C1 segment of cervical spinal cord (tissue), 14 donors: Measurements from ENCODE around the gene NAA60.

Source experiments
- DNase-seq, 14 donors: peaks; one replicate each; lab custom pipeline; 2025; lab: John Stamatoyannopoulos, UW

NAA60 gene

DNA sequence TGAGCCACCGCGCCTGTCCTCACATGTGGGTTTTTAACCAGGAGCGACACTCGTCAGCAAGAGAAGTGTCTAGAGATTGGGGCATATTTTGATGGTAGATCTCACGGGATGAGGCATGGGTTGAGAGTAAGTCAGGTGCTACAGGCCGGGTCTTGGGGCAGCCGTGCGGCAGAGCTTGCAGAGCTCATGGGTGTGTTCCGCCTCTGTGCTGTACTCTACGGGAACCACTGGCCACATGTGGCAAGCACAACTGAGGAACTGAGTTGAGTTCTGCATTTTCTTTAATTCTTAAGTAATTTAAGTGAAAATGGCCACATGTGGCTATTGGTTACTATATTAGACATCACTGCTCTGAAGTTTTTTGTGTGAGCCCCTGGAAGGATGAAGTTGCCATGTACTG lies 66.9 kb downstream of the NAA60 start:
- DNase-seq = no peak

DNA sequence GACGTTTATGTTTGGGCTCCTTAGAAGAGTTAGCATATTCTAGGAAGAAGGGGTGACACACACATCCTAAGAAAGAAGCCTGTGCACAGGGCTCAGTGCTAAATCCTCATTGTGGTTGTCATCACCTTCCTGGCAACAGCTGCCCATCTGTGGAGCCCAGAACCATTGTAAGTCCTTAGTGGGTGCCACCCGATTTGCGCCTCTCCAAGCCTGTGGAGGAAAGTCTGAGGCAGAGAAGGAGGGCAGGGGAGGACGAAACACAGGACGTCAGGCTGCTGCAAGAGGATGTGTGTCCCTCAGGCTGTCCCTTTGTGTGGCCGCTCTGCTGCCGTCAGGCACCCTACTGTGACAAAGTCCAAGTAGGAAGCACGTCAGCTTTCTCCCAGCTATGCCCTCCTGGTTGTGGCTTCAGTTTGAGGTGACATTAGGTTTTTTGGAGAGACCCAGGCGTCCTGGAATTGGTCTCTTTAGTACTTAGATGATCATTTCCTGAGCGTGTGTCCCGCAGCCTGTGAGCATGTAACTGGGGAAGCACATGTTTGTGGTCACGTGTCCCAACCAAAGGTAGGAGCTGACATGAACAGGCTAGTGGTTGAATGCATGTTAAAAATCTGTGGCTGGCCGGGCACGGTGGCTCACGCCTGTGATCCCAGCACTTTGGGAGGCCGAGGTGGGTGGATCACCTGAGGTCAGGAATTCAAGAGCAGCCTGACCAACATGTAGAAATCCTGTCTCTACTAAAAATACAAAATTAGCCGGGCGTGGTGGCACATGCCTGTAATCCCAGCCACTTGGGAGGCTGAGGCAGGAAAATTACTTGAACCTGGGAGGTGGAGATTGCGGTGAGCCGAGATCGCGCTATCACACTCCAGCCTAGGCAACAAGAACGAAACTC lies 68.1 kb downstream of the NAA60 start:
- no peak for DNase-seq

DNA sequence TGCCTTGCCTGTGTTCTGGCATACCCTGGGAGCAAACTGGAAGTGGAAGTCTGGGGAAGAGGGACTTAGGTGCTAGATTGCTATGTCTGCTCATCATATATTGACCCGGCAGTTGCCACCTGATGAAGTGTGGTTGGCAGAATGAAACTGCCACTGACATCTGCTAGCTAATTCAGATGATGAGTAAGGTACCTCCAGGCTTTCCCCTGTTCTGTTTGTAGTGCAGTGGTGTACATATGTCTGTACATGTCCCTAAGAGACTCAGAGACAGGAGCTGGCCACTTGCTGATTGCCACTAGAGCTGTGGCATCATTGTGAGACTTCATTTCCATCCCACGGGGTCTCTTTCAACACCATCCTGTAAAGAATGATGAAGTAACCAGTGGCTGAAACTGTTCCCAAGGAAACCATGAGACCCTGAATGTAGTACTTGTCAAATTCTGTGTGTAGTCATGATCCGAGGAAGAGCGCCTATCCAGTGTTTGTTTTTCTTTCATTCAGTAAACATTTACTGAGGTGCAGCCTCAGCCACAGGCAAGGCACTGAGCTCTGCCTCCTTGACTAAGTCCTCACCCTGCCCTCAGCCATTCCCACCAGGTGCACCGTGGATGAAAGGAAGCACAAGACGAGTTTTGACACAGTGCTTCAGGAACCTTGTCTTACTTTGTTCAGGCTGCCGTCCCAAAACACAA lies 70.6 kb downstream of the NAA60 start:
- DNase-seq = no peak

DNA sequence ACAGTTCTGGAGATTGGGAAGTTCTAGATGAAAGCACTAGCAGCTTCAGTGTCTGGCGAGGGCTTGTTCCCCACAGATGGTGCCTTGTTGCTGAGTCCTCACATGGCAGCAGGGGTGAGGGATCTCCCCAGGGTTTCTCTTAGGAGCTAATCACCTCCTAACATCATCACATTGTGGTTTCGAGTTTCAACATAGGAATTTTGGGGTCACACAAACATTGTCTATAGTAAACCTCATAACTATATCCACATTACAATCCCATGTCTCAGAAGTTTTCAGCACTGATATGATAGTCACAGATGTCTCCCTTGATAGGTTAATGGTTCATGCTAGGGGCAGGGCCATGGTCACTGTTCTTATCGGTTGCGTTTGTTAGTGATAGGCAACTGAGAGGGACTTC lies 71.1 kb downstream of the NAA60 start:
- DNase-seq = no peak

DNA sequence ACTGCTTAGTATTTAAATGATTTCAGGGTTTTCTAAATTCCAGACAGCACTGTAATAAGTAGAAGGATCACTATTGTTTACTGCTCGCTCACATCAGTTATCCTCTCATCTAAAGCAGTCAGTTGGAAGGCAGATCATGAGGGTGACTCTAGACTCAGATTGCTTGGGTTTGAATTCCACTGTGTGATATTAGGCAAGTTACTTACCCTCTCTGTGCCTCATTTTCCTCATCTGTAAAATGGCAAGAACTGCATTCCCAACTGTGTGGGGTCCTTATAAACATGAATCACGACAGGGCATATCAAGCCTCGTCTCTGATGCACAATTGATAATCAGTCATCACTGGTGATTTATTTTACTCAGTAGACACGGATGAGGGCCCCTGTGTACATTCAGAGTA lies 72.4 kb downstream of the NAA60 start:
- DNase-seq = no peak

DNA sequence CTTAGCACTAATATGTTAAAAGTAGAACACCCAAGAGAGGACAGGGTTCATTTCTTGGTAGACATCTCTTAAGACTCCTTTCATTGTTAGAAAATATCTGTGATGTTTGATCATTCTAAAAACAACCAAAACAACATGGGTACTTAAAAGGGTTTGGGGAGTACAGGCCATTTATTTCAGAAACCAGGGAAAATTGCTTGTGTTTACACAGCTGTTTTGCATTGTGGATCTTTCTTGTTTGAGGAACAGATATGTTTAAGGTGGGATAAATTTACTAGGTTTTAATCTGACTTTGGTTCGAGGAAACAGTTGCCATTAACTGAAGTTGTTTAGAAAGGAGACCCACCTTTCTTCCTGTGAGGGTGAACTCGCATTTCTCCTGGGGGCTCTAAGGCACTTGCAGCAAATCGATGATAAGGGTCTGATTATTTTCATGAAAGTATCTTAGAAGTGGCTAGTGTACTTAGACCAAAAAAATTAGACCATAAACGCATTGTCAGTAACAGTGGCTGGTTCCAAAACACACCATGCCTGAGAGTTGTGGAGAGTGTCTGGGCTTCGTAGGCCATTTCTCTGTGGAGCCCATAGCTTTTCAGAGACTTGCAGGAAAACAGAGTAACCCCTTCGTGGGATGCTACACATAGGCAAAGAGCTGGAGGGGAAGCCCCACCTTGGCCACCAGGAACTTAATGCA lies 75.0 kb downstream of the NAA60 start:
- no peak for DNase-seq

DNA sequence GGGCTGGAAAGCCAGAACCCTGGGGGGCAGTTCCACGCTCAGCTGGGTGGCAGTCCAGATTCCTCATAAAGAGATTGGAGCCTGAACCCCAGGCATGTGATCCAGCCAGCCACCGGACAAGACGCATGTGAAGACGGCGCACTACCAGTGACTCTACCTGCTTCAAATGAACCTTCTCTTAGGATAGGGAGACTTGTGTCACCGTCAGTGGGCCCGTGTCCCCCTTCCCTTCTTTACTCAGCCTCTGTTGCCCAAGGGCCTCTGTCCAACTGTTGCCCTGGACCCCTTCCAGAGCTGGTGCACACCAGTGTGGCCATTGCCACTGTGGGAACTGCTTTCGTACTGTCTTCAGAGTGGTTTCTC lies 75.5 kb downstream of the NAA60 start:
- no peak for DNase-seq

DNA sequence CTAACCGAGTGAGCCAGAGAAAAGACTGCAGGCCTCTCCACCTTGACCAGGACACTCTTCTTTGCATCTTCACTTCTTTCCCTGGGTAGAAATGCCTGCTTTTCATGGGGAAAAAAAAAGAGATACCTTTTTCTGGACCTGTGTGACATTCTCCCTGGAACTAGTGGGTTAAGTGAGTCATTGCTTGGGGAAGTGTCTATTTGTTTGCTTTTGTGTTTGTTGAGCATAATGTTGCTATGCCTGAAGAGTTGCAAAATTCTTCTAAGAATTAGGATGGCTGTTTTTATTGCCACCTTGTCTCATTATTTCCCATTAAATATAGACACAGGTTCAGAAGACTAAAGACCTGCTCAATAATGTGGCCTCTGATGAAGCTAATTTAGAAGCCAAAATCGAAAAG lies 76.1 kb downstream of the NAA60 start:
- no peak for DNase-seq

DNA sequence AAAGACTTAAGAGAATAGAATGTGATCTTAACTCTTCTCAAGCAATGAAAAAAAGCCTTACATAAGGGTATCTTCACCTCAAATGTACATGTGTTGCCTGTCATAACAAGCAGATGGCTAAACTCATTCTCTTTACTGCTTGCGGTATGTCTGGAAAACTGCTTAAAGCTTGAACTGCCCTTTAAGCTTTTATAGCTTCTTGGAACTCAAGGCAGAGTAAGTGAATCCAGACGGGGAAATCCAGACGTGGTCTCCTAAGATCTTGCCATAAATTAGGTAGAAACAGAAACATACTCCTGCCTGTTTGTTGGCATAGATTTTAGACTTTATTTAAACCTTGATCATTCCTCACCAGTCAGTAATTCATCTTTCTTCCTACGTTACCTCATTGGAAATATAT lies 76.9 kb downstream of the NAA60 start:
- no peak for DNase-seq

DNA sequence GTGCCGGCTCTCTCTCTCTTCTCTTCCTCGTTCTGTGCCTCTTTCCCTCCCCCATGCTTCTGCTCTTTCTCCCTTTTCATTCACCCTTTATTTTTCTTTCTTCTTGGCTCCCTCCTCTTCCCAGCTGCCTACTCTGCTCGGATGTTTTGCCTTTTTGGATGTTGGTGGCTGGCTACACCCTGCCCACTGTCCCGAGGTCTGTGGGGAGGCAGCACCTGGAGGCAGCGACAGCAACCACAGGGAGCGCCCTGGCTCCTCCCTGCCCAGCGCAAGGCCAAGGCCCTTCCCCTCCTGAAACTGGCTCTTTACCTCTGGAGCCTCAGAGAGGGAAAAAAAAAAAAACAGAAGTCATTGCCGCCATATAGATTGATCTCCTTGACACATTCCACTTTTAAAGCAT lies 77.4 kb downstream of the NAA60 start:
- no peak for DNase-seq

DNA sequence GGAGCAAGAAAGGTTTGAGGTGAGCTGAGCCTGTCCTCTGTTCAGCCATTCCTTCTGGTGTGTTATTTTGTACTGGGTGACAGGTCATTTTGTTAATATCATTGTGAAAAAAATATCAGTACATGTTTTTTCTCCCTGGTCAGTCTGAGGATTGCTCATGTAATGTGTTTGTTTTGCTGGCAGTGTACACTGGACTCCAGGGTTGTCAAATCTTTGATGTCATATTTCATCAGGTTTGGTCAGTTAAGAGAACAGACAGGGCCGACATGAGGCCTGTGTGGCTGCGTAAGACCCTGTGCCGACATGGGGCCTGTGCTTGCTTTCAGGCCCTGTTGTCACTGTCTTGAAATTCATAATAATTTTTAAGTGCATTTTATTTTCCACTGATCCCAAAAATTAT lies 79.8 kb downstream of the NAA60 start:
- DNase-seq = no peak

DNA sequence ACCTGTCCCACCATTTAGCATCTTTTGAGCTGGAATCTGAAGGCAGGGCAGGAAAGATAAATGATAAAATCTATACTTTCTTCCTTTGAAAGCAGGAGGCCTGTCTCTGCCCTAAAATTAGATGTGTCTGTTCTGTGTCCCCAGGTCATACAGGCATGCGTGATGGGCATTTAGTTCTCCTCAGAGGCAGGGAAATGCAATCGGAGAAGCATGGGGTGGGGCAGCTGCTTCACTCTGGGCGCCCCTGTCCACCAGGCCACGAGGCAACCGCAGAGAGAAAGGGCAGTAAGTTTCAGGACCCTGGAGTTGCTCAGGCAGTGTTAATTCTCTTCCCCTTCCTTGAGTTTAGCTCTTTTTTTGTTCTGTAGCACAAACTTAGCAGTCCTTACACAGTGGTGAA lies 82.5 kb downstream of the NAA60 start:
- no peak for DNase-seq

DNA sequence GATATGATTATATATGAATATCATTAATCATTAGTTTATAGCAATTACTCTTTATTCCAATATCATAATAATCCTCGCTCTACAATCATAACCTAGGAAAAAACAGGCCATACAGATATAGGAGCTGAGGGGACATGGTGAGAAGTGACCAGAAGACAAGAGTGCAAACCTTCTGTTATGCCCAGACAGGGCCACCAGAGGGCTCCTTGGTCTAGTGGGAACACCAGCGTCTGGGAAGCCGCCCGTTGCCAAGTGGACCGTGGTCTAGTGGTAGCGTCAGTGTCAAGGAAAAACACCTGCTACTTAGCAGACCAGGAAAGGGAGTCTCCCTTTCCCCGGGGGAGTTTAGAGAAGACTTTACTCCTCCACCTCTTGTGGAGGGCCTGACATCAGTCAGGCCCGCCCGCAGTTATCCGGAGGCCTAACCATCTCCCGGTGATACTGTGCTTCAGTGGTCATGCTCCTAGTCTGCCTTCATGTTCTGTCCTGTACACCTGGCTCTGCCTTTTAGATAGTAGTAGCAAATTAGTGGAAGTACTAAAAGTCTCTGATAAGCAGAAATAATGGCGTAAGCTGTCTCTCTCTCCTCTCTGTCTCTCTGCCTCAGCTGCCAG lies 83.8 kb downstream of the NAA60 start:
- DNase-seq = peak in 10 of 14 donors; percentile 4 to 59 (median 12)

DNA sequence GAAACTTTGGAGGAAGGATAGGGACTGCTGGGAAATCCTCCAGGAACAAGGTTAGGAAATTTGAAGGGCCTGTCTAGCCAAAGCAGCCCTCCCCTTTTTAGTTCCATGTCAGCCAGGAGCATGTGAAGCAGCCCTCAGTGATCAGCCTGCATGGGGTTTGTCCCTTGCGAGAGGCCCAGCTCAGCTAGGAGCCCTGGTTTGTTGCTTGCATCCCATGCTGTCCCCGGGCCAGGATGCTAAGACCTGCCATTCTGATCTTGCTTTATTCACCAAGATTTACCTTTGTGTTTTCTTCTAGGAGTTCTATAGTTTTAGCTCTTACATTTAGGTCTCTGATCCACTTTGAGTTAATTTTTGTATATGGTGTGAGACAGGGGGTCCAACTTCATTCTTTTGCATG lies 84.9 kb downstream of the NAA60 start:
- DNase-seq = no peak

DNA sequence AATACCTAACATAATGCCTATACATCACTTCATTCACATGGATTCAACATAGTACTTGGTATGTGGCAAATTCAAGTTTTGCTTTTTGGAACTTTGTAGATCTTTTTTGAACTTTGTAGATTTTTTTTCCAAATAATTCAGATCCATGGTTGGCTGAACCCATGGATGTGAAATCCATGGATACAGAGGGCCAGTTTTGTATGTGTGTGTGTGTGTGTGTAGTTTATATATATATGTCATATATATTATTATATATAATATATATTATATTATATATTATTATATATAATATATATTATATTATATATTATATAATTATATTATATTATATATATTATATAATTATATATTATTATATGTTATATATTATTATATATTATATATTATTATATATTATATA lies 85.7 kb downstream of the NAA60 start:
- DNase-seq = no peak

DNA sequence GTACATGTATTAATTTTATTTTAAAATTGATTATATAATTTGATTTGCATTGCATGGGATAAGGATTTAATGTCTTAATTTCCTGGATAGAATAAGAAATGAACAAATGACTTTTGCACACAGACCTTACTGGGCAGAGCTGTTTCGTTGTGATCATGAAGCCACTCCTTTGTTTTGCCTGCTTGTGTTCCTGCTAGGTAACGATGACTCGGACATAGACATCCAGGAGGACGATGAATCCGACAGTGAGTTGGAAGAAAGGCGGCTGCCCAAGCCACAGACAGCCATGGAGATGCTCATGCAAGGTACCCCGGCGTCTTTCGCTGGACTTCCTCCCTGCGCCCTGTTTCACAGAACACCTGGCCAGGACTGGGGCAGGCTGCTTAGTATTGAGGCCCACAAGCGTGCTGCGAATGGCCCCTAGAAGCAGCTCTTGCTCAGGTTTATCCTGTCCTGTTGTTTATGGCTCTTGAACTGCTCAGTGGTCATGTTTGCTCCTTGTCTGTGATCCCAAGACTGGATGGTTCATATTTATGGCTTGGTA lies 87.0 kb downstream of the NAA60 start:
- DNase-seq = no peak

DNA sequence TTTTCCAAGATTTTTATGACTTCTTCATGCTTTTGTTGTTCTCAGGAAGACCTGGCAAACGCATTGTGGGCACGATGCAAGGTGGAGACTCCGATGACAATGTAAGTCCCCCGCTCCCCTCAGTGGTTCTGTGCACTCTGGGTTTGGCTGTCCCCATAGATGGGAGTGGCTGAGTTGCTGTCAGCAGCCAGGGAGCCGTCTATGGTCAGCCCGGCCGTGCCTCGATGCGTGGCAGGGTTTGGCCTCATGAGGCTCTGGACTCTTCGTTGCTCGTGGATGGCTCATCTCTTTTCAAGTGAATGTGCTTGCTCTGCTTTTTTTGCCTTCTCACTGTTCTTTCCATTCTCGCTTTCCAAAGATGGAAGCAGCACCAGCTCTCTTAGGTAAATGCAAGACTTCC lies 89.3 kb downstream of the NAA60 start:
- DNase-seq = no peak

DNA sequence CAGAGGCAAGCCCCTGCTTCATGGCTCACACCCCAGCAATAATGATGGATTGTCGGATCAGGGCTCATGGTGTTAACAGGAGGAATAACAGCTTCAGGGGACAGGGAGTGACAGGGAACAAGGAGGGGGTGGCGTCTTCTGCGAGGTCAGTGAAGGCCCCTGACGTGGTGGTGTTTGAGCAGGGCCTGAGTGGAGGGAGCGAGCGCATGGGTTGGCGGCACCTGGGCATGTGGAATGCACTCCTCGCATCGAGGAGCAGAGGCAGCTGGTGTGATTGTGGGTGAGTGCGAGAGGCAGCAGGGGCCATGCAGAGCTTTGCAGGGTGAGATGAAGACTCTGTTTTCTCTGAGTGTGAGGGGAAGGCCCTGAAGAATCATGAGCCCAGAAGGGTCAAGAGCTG lies 90.6 kb downstream of the NAA60 start:
- no peak for DNase-seq

DNA sequence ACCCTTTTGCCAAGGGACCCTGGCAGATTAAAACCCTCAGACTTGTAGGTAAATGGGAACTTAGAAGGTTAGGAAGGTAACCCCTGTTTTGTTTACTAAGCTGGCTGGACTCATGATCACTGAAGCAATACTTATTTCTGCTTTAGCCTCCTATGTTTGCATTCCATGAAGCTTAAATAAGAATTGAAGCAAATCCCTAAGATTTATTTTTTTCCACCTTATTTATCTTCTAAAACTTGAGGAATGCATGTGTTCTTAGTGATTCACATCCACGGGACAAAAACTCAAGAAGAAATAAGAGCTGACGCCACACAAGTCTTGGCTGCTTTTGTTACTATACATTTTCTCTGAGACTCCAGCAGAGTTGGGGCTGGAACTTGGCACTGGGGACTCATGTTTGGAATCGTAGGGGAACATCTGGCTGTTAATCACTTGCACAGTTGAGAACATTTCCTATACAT lies 92.8 kb downstream of the NAA60 start:
- no peak for DNase-seq
